HEK293T (cell line): ENCODE measurements around the gene IGFBPL1.

Experiments used
- ARNT ChIP-seq: fragments of 450-650 bp; IDR thresholded peaks from 2 replicates; pipeline ENCODE4 v1.6.1; 2017; ENCODE audit warnings: mild to moderate bottlenecking
- BHLHE40 ChIP-seq: fragments of 450-650 bp; IDR thresholded peaks from 2 replicates; pipeline ENCODE4 v1.6.1; 2016; ENCODE audit warnings: mild to moderate bottlenecking, moderate library complexity, borderline replicate concordance
- ELF4 ChIP-seq: fragments of 450-650 bp; IDR thresholded peaks from 2 replicates; pipeline ENCODE4 v1.6.1; 2017; ENCODE audit warnings: antibody characterized with exemption
- FOXA1 ChIP-seq: fragments of 450-650 bp; IDR thresholded peaks from 2 replicates; pipeline ENCODE4 v1.6.1; 2016; ENCODE audit warnings: mild to moderate bottlenecking
- FOXK2 ChIP-seq: fragments of 450-650 bp; IDR thresholded peaks from 2 replicates; pipeline ENCODE4 v1.6.1; 2016; ENCODE audit warnings: mild to moderate bottlenecking
- FOXM1 ChIP-seq: fragments of 450-650 bp; IDR thresholded peaks from 2 replicates; pipeline ENCODE4 v1.6.1; 2017; ENCODE audit warnings: mild to moderate bottlenecking, borderline replicate concordance
- HDGF ChIP-seq: fragments of 450-650 bp; IDR thresholded peaks from 2 replicates; pipeline ENCODE4 v1.6.1; 2017; ENCODE audit warnings: antibody characterized with exemption, borderline replicate concordance
- L3MBTL2 ChIP-seq: fragments of 450-650 bp; conservative IDR thresholded peaks from 2 replicates; pipeline ENCODE4 v1.6.1; 2016; ENCODE audit warnings: mild to moderate bottlenecking
- SUZ12 ChIP-seq: fragments of 450-650 bp; IDR thresholded peaks from 2 replicates; pipeline ENCODE4 v1.6.1; 2016; ENCODE audit warnings: mild to moderate bottlenecking
- TARDBP ChIP-seq: fragments of 450-650 bp; IDR thresholded peaks from 2 replicates; pipeline ENCODE4 v1.6.1; 2016

DNA sequence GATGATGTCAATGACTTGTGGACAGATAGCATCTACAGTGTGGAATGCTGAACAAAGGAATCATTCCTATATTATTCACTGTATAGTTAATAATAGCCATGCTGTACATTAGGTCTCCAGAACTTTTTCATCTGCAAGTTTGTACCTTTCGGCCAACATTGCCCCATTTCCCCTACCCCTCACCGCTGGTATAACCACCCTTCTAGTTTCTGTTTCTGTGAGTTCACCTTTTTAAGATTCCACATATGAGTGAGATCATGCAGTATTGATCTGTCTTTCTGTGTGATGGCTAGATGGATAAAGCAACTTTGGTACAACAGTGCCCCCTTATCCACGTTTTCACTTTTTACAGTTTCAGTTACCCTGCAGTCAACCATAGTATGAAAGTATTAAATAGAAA, 50.6 kb downstream of the IGFBPL1 start:
- TF ChIP-seq TARDBP (no peak), FOXM1 (no peak), ELF4 (no peak), SUZ12 (no peak), BHLHE40 (no peak), L3MBTL2 (no peak), ARNT (no peak), FOXA1 (no peak), FOXK2 (no peak), HDGF (no peak)
